Naive thymus-derived CD4-positive, alpha-beta T cell (primary cell): ENCODE results near the gene FIGN. TPM values are rescaled to one million over a fixed set of nuclear protein-coding genes. Genes with fewer than 3 reads are reported as not detected.

Experiments used
- ATAC-seq: fragments of 150-1000 bp; cut with Tn5 transposase; 2 replicates; pipeline ENCODE4 v1.10.0; 2021; ENCODE audit warnings: mild to moderate bottlenecking, moderate library complexity
- CTCF ChIA-PET: fragments of 350-600 bp; sonication (Branson Sonifier 250); formaldehyde crosslinking; loops from one replicate; lab custom pipeline; 2021; ENCODE audit warnings: antibody characterized with exemption; lab: Charles Lee
- POLR2A ChIA-PET: fragments of 350-600 bp; sonication (Branson Sonifier 250); formaldehyde crosslinking; loops from one replicate; lab custom pipeline; 2021; ENCODE audit warnings: antibody characterized with exemption, inconsistent platforms; lab: Charles Lee
- DNase-seq, 9 donors: peaks; one replicate each; pipeline versions ENCODE4 v3.0.0 to v3.0.0-alpha.2; 2020 to 2022; ENCODE audit warnings: mixed read lengths in 1 of 9
- H3K27ac ChIP-seq: one replicate; pipeline ENCODE4 v1.7.0; 2013; ENCODE audit warnings: mild to moderate bottlenecking, low read depth, low read length, moderate library complexity
- H3K27me3 ChIP-seq, 2 donors: one replicate each; pipeline ENCODE4 v1.7.0; 2013; ENCODE audit warnings: low read length in 2 of 2, mild to moderate bottlenecking in 2 of 2, moderate library complexity in 2 of 2; ENCODE audit not compliant: control insufficient read depth in 2 of 2, insufficient read depth in 2 of 2
- H3K36me3 ChIP-seq, 3 experiments: 1 replicate in 2 of 3; 2 replicates in 1 of 3; pipeline ENCODE4 v1.7.0; 2013; ENCODE audit warnings: low read length in 3 of 3, mild to moderate bottlenecking in 3 of 3, moderate library complexity in 1 of 3; ENCODE audit not compliant: insufficient read depth in 3 of 3, control insufficient read depth in 2 of 3
- H3K4me1 ChIP-seq, 2 donors: one replicate each; pipeline ENCODE4 v1.7.0; 2013; ENCODE audit warnings: low read length in 2 of 2, mild to moderate bottlenecking in 2 of 2, moderate library complexity in 1 of 2; ENCODE audit not compliant: control insufficient read depth in 2 of 2, insufficient read depth in 2 of 2
- H3K4me3 ChIP-seq: 2 replicates; pipeline ENCODE4 v1.7.0; 2013; ENCODE audit warnings: mild to moderate bottlenecking, low read length
- H3K9me3 ChIP-seq, 3 experiments: 1 replicate in 2 of 3; 2 replicates in 1 of 3; pipeline ENCODE4 v1.7.0; 2013; ENCODE audit warnings: low read length in 3 of 3; ENCODE audit not compliant: control insufficient read depth in 2 of 3
- H3K27ac Mint-ChIP-seq, 9 donors: one replicate each; pipeline ENCODE4 v1.8.0; 2020 to 2022; ENCODE audit warnings: mixed read lengths in 9 of 9, mild to moderate bottlenecking in 8 of 9, moderate library complexity in 5 of 9, inconsistent platforms in 2 of 9
- H3K27me3 Mint-ChIP-seq, 5 donors: one replicate each; pipeline ENCODE4 v1.8.0; 2021 to 2022; ENCODE audit warnings: mixed read lengths in 5 of 5, mild to moderate bottlenecking in 1 of 5
- H3K36me3 Mint-ChIP-seq, 5 donors: one replicate each; pipeline ENCODE4 v1.8.0; 2020 to 2022; ENCODE audit warnings: mixed read lengths in 5 of 5, mild to moderate bottlenecking in 3 of 5, inconsistent platforms in 1 of 5
- H3K4me1 Mint-ChIP-seq, 7 donors: one replicate each; pipeline ENCODE4 v1.8.0; 2020 to 2022; ENCODE audit warnings: mixed read lengths in 7 of 7, mild to moderate bottlenecking in 3 of 7, inconsistent platforms in 1 of 7
- H3K4me3 Mint-ChIP-seq, 10 donors: one replicate each; pipeline ENCODE4 v1.8.0; 2020 to 2022; ENCODE audit warnings: mild to moderate bottlenecking in 10 of 10, mixed read lengths in 10 of 10, moderate library complexity in 6 of 10, inconsistent platforms in 2 of 10
- H3K9me3 Mint-ChIP-seq, 11 donors: one replicate each; pipeline ENCODE4 v1.8.0; 2020 to 2022; ENCODE audit warnings: mixed read lengths in 11 of 11, mild to moderate bottlenecking in 4 of 11, inconsistent platforms in 1 of 11, moderate library complexity in 1 of 11
- intact Hi-C, 2 donors: fragments of 100-400 bp; cut with micrococcal nuclease; formaldehyde crosslinking; loops; one replicate each; pipeline ENCODE4 v1.15.1; 2023
- polyA plus RNA-seq, 2 donors: library from polyadenylated mRNA; unstranded; fragments of 300-500 nt; fragmentation: Illumina TruSeq; gene quantifications; one replicate each; pipeline ENCODE4 v1.2.3, GENCODE V29; 2021
- total RNA-seq, 6 experiments: library from RNA in 5 of 6; stranded (reverse) in 5 of 6; gene quantifications; 1 replicate in 5 of 6; 2 replicates in 1 of 6; pipeline ENCODE4 v1.2.3 and lab custom pipeline; 2021 to 2026

Gene FIGN
- total and polyA plus RNA-seq, 7 experiments from 2014 or later = 0.05 TPM; not detected in 6

- intact Hi-C loops = no loop called here
- no peak for ATAC-seq
- CTCF ChIA-PET = no interaction called here
- H3K4me1 ChIP-seq = no peaks in the 10 kb centered on the region
- Mint-ChIP-seq H3K9me3 (peaks cover 0 to 9% (median 4%) of the 10 kb centered on the region in 11 donors), H3K27me3 (peaks cover 9 to 16% (median 12%) of the 10 kb centered on the region in 5 donors), H3K4me1 (peaks cover 0 to 5% (median 0%) of the 10 kb centered on the region in 7 donors), H3K4me3 (no peak overlapping the region), H3K27ac (no peak overlapping the region), H3K36me3 (no peaks in the 10 kb centered on the region)
- POLR2A ChIA-PET = no interaction called here
- no peaks in the 10 kb centered on the region for H3K9me3 ChIP-seq
- H3K4me3 ChIP-seq = no peak overlapping the region
- H3K27ac ChIP-seq = no peak overlapping the region
- no peaks in the 10 kb centered on the region for H3K27me3 ChIP-seq
- DNase-seq = no peak
- no peaks in the 10 kb centered on the region for H3K36me3 ChIP-seq
These were observed 5.6 kb upstream of the FIGN start for GRCh38 chr2:163741435-163741834.

- no peaks in the 10 kb centered on the region for H3K9me3 ChIP-seq
- ChIA-PET POLR2A (no interaction called here), CTCF (no interaction called here)
- Mint-ChIP-seq H3K27me3 (peaks cover 32 to 50% (median 38%) of the 10 kb centered on the region in 5 donors), H3K9me3 (peaks cover 0 to 15% (median 7%) of the 10 kb centered on the region in 11 donors), H3K36me3 (peaks cover 0 to 4% (median 0%) of the 10 kb centered on the region in 5 donors), H3K4me1 (peaks cover 0 to 12% (median 4%) of the 10 kb centered on the region in 7 donors), H3K27ac (no peak overlapping the region), H3K4me3 (no peak overlapping the region)
- H3K4me3 ChIP-seq = no peak overlapping the region
- intact Hi-C loops = no loop called here
- no peak overlapping the region for H3K27ac ChIP-seq
- H3K4me1 ChIP-seq = no peaks in the 10 kb centered on the region
- ATAC-seq (no peak), DNase-seq (no peak)
- H3K27me3 ChIP-seq = no peaks in the 10 kb centered on the region
- H3K36me3 ChIP-seq = no peaks in the 10 kb centered on the region
These were observed 1.8 kb upstream of the FIGN start for GRCh38 chr2:163737563-163737962.

GRCh38 chr2:163737190-163737439, 1.3 kb upstream of the FIGN start:
- Histone ChIP-seq H3K36me3 (no peaks in the 10 kb centered on the region), H3K4me1 (no peaks in the 10 kb centered on the region), H3K9me3 (no peaks in the 10 kb centered on the region), H3K27ac (no peak overlapping the region), H3K27me3 (no peaks in the 10 kb centered on the region), H3K4me3 (no peak overlapping the region)
- ATAC-seq (no peak), DNase-seq (no peak)
- Mint-ChIP-seq H3K4me3 (no peak overlapping the region), H3K27me3 (peaks cover 32 to 50% (median 38%) of the 10 kb centered on the region in 5 donors), H3K36me3 (peaks cover 0 to 4% (median 0%) of the 10 kb centered on the region in 5 donors), H3K27ac (no peak overlapping the region), H3K9me3 (peaks cover 0 to 15% (median 7%) of the 10 kb centered on the region in 11 donors), H3K4me1 (peaks cover 0 to 12% (median 4%) of the 10 kb centered on the region in 7 donors)
- ChIA-PET POLR2A (no interaction called here), CTCF (no interaction called here)
- intact Hi-C loops = no loop called here

- intact Hi-C loops = no loop called here
- no peak overlapping the region for H3K27ac ChIP-seq
- Mint-ChIP-seq H3K36me3 (peaks cover 0 to 4% (median 0%) of the 10 kb centered on the region in 5 donors), H3K9me3 (peaks cover 0 to 15% (median 7%) of the 10 kb centered on the region in 11 donors), H3K27me3 (peaks cover 32 to 50% (median 38%) of the 10 kb centered on the region in 5 donors), H3K4me3 (no peak overlapping the region), H3K27ac (peak overlapping the region in 1 of 9 donors; percentile 12), H3K4me1 (peaks cover 0 to 12% (median 4%) of the 10 kb centered on the region in 7 donors)
- CTCF ChIA-PET = no interaction called here
- H3K36me3 ChIP-seq = no peaks in the 10 kb centered on the region
- no peaks in the 10 kb centered on the region for H3K27me3 ChIP-seq
- POLR2A ChIA-PET = no interaction called here
- H3K4me1 ChIP-seq = no peaks in the 10 kb centered on the region
- no peak overlapping the region for H3K4me3 ChIP-seq
- ATAC-seq (peak; percentile 16), DNase-seq (peak in 1 of 9 donors; percentile 4)
- H3K9me3 ChIP-seq = no peaks in the 10 kb centered on the region
These were observed 803 bp upstream of the FIGN start for GRCh38 chr2:163736433-163737189.

- Histone ChIP-seq H3K4me1 (no peaks in the 10 kb centered on the region), H3K36me3 (no peaks in the 10 kb centered on the region), H3K4me3 (no peak overlapping the region), H3K27ac (no peak overlapping the region), H3K9me3 (no peaks in the 10 kb centered on the region), H3K27me3 (no peaks in the 10 kb centered on the region)
- POLR2A ChIA-PET = no interaction called here
- peaks cover 0 to 4% (median 0%) of the 10 kb centered on the region in 5 donors for H3K36me3 Mint-ChIP-seq
- H3K9me3 Mint-ChIP-seq = peaks cover 0 to 15% (median 4%) of the 10 kb centered on the region in 11 donors
- ATAC-seq (no peak), DNase-seq (no peak)
- H3K4me3 Mint-ChIP-seq = no peak overlapping the region
- H3K4me1 Mint-ChIP-seq = peaks cover 0 to 7% (median 4%) of the 10 kb centered on the region in 7 donors
- intact Hi-C loops = no loop called here
- peaks cover 32 to 50% (median 38%) of the 10 kb centered on the region in 5 donors for H3K27me3 Mint-ChIP-seq
- no peak overlapping the region for H3K27ac Mint-ChIP-seq
- CTCF ChIA-PET = no interaction called here
These were observed 725 bp downstream of the FIGN start for GRCh38 chr2:163734881-163735684.

GRCh38 chr2:163734401-163734800, 1.4 kb downstream of the FIGN start:
- Mint-ChIP-seq H3K27me3 (peaks cover 32 to 50% (median 38%) of the 10 kb centered on the region in 5 donors), H3K9me3 (peaks cover 0 to 15% (median 4%) of the 10 kb centered on the region in 11 donors), H3K4me3 (no peak overlapping the region), H3K4me1 (peaks cover 0 to 7% (median 4%) of the 10 kb centered on the region in 7 donors), H3K36me3 (peaks cover 0 to 4% (median 0%) of the 10 kb centered on the region in 5 donors), H3K27ac (no peak overlapping the region)
- no peak for ATAC-seq
- H3K4me1 ChIP-seq = no peaks in the 10 kb centered on the region
- CTCF ChIA-PET = no interaction called here
- H3K4me3 ChIP-seq = no peak overlapping the region
- H3K9me3 ChIP-seq = no peaks in the 10 kb centered on the region
- H3K27ac ChIP-seq = no peak overlapping the region
- no peaks in the 10 kb centered on the region for H3K27me3 ChIP-seq
- POLR2A ChIA-PET = no interaction called here
- no peak for DNase-seq
- no peaks in the 10 kb centered on the region for H3K36me3 ChIP-seq
- intact Hi-C loops = no loop called here
